ENCODE measurements around the gene MAST4.

The MAST4 gene

DNA sequence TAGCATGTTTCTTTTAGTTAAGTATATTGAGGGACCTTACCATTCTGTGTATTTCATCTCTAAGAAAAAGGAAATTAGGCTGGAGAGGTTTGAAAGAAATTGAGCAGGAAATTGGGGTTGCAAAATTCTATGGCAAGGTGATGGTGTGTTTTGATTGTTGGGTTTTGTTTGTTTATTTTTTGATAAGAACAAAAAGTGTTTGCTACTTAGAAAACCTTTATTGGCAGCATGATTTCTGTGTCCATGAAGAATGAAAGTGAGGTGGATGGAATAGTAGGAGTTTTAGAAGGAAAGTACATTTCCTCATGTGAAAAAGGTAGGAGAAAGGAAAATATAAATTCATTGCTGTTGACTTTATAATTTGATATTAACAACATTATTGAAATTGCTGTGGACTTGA lies 433.3 kb downstream of the MAST4 start (continued):
- TF ChIP-seq, protein P1, sequence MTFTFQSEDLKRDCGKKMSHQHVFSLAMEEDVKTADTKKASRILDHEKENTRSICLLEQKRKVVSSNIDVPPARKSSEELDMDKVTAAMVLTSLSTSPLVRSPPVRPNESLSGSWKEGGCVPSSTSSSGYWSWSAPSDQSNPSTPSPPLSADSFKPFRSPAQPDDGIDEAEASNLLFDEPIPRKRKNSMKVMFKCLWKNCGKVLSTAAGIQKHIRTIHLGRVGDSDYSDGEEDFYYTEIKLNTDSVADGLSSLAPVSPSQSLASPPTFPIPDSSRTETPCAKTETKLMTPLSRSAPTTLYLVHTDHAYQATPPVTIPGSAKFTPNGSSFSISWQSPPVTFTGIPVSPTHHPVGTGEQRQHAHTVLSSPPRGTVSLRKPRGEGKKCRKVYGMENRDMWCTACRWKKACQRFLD (tag by site-specific recombination; IDR thresholded peaks at IDR 0.05): no peak
- TF ChIP-seq ZNF354C (tag by site-specific recombination; IDR thresholded peaks at IDR 0.05; ENCODE audit: borderline replicate concordance, low read depth) (no peak), ZNF19 (tag by site-specific recombination; IDR thresholded peaks at IDR 0.05; ENCODE audit: low read depth) (no peak), ZSCAN30 (tag by site-specific recombination; IDR thresholded peaks at IDR 0.05) (no peak), ZNF211 (tag by site-specific recombination; IDR thresholded peaks at IDR 0.05; ENCODE audit: low read depth) (no peak)

DNA sequence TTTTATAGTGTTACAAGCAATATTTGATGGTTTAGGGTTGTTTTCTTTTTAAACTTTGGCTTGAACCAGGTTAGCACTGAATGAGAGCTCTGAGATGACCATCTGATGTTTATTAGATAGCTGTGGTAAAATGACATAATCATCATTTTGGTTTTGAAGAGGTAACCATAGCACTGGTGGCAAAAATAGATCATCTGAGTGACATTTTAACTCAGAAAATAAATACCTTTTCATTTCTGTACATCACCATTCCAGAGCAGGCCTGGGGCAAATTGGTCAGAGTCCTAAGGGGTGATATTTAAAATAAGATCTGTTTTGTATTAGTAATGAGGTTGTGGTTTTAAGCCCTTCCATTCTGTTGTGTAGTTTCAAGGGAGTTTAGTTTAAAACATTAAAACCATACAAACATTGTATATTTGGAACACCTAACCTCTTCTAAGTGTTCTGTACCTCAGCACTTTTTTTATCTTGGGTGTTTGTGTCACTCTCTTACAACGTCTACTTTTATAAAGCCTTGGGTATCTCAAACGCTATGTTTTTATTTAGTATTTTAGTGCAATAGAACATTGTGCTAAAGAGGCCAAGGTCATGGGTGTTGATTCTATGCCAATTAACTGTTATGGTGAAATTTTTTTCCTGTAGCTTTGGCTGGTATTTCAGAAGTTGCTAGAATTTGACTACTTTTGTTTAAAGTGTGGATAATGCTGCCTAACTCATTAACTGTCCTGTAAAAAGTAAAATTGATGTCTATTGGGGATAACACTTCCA lies 434.3 kb downstream of the MAST4 start:
- ChIA-PET CTCF (no interaction called here), POLR2A (no interaction called here)
- H3K4me3 ChIP-seq (ENCODE audit: low read depth, low read length): no peak overlapping the region
- no peaks in the 10 kb centered on the region for H3K36me3 ChIP-seq (ENCODE audit: control insufficient read depth in 2 of 2, insufficient read depth in 1 of 2, low read length in 2 of 2)
- H3K4me1 ChIP-seq (ENCODE audit: control insufficient read depth, insufficient read depth, low read length): peaks cover 51% of the 10 kb centered on the region
- no peaks in the 10 kb centered on the region for H3K9me3 ChIP-seq (ENCODE audit: control insufficient read depth, insufficient read depth, low read depth, low read length)
- TF ChIP-seq, protein P2, sequence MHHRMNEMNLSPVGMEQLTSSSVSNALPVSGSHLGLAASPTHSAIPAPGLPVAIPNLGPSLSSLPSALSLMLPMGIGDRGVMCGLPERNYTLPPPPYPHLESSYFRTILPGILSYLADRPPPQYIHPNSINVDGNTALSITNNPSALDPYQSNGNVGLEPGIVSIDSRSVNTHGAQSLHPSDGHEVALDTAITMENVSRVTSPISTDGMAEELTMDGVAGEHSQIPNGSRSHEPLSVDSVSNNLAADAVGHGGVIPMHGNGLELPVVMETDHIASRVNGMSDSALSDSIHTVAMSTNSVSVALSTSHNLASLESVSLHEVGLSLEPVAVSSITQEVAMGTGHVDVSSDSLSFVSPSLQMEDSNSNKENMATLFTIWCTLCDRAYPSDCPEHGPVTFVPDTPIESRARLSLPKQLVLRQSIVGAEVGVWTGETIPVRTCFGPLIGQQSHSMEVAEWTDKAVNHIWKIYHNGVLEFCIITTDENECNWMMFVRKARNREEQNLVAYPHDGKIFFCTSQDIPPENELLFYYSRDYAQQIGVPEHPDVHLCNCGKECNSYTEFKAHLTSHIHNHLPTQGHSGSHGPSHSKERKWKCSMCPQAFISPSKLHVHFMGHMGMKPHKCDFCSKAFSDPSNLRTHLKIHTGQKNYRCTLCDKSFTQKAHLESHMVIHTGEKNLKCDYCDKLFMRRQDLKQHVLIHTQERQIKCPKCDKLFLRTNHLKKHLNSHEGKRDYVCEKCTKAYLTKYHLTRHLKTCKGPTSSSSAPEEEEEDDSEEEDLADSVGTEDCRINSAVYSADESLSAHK (tag by site-specific recombination; IDR thresholded peaks at IDR 0.05): peak; percentile 61; the same call in 1 of the 2 replicates
- TF ChIP-seq, protein P3, sequence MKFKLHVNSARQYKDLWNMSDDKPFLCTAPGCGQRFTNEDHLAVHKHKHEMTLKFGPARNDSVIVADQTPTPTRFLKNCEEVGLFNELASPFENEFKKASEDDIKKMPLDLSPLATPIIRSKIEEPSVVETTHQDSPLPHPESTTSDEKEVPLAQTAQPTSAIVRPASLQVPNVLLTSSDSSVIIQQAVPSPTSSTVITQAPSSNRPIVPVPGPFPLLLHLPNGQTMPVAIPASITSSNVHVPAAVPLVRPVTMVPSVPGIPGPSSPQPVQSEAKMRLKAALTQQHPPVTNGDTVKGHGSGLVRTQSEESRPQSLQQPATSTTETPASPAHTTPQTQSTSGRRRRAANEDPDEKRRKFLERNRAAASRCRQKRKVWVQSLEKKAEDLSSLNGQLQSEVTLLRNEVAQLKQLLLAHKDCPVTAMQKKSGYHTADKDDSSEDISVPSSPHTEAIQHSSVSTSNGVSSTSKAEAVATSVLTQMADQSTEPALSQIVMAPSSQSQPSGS (tag by site-specific recombination; IDR thresholded peaks at IDR 0.05; ENCODE audit: low read depth): peak; percentile 59
- peak; percentile 18; the same call in 1 of the 2 replicates for TF ChIP-seq FEZF1 (tag by site-specific recombination; IDR thresholded peaks at IDR 0.05)
- TF ChIP-seq ZNF223 (tag by site-specific recombination; IDR thresholded peaks at IDR 0.05): no peak
- no peak overlapping the region for H3K27ac ChIP-seq (ENCODE audit: extremely low read depth, low read depth, low read length)

DNA sequence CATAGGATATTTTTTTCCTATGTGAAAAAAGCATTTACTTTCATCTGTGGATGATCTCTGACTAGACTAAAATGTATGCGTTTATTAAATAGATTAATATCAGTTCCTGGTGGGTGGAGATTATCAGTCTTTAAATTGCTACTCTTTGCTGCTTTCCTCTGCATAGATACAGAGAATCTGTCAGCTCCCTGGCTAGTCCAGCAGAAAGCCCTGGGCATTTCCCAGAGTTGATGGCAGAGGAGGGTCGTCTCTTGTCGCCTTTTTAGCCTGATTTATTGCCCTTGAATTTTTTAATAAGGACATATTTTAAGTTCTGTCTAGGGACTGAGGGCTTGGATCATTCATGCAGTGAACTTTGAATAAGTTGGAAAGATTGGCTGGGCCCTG lies 434.9 kb downstream of the MAST4 start:
- ChIA-PET CTCF (interaction anchor here (1.3 kb wide), 1 partner anchor 34 kb away, joined by 3 read pairs; no protein-coding TSS in a partner anchor), POLR2A (no interaction called here)
- H3K9me3 ChIP-seq (ENCODE audit: control insufficient read depth, insufficient read depth, low read depth, low read length): no peaks in the 10 kb centered on the region
- no peak overlapping the region for H3K4me3 ChIP-seq (ENCODE audit: low read depth, low read length)
- TF ChIP-seq, protein P4, sequence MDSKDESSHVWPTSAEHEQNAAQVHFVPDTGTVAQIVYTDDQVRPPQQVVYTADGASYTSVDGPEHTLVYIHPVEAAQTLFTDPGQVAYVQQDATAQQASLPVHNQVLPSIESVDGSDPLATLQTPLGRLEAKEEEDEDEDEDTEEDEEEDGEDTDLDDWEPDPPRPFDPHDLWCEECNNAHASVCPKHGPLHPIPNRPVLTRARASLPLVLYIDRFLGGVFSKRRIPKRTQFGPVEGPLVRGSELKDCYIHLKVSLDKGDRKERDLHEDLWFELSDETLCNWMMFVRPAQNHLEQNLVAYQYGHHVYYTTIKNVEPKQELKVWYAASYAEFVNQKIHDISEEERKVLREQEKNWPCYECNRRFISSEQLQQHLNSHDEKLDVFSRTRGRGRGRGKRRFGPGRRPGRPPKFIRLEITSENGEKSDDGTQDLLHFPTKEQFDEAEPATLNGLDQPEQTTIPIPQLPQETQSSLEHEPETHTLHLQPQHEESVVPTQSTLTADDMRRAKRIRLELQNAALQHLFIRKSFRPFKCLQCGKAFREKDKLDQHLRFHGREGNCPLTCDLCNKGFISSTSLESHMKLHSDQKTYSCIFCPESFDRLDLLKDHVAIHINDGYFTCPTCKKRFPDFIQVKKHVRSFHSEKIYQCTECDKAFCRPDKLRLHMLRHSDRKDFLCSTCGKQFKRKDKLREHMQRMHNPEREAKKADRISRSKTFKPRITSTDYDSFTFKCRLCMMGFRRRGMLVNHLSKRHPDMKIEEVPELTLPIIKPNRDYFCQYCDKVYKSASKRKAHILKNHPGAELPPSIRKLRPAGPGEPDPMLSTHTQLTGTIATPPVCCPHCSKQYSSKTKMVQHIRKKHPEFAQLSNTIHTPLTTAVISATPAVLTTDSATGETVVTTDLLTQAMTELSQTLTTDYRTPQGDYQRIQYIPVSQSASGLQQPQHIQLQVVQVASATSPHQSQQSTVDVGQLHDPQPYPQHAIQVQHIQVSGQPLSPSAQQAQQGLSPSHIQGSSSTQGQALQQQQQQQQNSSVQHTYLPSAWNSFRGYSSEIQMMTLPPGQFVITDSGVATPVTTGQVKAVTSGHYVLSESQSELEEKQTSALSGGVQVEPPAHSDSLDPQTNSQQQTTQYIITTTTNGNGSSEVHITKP (tag by site-specific recombination; IDR thresholded peaks at IDR 0.05): peak; percentile 61; the same call in 1 of the 2 replicates
- no peak for TF ChIP-seq ZBTB1 (tag by site-specific recombination; IDR thresholded peaks at IDR 0.05)
- H3K4me1 ChIP-seq (ENCODE audit: control insufficient read depth, insufficient read depth, low read length): peaks cover 51% of the 10 kb centered on the region
- H3K27ac ChIP-seq (ENCODE audit: extremely low read depth, low read depth, low read length): no peak overlapping the region; the same call in 1 of the 2 replicates
- H3K36me3 ChIP-seq (ENCODE audit: control insufficient read depth in 2 of 2, insufficient read depth in 1 of 2, low read length in 2 of 2): no peaks in the 10 kb centered on the region
